SHP77 (cell line): ENCODE data around the gene USP54.

Experiments used
- DNase-seq, 2 experiments: peaks; one replicate each; lab custom pipeline; 2025; lab: John Stamatoyannopoulos, UW

USP54 gene

DNA sequence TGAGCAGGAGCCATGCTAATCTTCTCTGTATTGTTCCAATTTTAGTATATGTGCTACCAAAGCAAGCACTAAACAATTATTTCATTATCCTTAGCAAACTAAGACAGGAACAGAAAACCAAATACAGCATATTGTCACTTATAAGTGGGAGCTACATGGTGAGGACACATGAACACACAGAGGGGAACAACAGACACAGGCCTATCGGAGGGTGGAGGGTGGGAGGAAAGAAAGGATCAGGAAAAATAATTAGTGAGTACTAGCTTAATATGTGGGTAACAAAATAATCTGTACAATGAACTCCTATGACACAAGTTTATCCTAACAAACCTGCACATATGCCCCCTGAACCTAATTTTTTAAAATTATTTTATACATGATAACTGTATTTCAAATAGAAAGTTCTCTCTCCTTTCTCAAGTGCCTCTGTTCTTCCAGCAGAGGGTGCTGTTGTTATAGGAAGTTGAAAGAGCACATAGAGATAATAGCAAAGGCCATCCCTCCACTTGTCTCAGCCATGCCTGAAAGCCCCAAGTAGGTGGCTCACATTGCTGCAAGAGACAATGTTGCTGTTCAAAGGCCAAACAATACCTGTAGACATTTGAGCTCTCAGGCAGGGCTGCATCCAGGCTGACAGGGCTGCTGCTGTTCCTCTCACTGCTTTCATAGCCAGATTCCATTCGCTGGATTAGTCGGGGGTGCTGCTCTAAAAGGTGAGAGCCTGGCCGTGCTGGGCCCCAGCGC is 61.9 kb downstream of the USP54 start:
- DNase-seq: peak; percentile 36

DNA sequence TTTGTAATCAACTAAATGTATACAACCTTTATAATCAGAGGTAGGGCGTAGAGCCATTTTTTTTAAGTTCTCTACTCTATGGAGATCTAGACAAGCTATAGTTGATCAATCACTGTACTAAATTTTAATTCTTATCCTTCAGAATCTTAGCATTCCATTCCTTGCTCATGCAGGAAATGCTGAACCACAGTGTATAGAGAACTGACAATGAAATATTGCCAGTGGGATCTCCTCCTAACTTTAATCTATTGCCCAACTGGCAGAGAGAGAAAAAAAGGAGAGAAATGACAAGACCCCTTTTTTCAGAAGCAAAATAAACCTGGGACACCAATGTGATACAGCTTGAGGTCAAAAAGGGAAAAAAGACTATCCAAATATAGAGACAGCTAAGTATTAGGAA is 68.9 kb downstream of the USP54 start:
- no peak for DNase-seq

DNA sequence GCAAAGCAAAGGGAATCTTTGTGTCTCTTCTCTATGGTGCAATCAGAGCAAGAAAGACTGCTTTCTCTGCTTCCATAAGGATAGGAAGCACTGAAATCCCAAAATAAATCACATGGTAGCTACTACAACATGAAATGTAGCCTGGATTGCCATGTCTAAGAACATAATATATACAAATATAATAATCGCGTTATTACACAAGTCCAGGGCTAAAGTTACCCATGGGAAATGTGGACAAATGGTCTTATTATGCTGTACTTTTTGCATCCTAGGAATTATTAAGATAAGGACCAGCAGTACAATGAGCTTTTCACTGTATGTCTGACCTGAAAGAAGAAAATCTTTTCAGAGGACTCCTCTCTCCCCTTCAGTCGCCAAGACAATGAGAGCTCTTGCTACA is 71.8 kb downstream of the USP54 start:
- no peak for DNase-seq

DNA sequence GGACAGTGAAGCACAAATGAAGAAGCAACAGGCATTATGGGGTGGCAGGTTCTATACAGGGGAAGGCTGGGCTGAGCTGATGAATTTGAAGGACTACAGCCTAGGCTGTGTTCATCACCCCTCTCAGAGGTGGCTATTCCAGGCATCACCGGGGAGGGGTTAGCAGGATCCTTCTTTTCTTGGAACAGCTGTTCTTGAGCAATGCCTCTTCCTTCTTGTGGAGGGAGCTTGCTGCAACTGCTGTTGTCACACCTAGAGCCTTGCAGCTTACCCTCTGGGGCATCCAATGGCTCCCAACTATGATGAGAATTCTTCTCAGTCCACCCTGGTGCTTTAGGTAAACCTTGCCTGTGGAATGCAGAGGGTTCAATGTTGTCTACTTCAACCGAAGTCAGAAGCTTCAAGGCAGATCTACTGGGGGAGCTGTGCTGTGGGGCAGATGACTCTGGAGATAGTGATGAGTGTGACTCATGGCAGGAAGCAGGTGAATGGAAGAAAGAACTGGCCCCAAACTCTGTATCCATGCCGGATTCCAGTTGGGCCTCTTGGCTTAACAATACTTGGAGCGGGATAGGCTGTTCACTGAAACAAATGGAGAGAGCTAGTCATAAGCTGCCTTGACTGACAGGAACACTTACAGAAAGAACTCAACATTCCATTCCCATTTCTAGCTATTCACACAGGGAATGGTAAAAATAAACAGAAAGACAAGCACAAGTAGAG is 73.8 kb downstream of the USP54 start:
- DNase-seq: no peak

DNA sequence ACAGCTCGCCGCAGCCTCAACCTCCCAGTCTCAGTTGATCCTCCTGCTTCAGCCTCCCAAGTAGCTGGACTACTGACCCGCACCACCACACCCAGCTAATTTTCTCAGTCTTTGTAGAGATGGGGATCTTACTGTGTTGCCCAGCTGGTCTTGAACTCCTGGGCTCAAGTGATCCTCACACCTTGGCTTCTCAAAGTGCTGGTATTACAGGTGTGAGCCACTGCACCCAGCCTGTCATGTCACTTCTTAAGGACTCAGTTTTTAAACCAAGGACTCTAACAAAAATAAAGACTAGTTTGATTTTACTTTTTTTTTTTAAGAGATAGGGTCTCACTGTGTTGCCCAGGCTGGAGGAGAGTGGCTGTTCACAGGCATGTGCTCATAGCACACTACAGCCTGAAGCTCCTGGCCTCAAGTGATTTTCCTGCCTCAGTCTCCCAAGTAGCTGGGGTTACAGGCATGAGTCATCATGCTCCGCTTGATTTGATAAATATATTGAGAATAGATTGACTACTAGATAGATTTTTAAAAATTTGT is 78.9 kb downstream of the USP54 start:
- no peak for DNase-seq

DNA sequence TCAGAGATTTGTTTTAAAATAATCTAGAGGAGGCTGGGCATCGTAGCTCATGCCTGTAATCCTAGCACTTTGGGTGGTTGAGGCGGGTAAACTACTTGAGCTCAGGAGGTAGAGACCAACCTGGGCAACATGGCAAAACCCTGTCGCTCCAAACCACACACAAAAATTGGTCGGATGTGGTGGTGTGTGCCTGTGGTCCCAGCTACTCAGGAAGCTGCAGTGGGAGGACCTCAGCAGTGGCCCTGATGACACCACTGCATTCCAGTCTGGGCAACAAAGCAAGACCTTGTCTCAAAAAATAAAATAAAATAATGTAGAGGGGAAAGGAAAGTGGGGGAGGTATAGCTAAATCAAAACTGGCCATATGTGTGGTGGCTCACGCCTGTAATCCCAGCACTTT is 81.4 kb downstream of the USP54 start:
- DNase-seq: no peak

DNA sequence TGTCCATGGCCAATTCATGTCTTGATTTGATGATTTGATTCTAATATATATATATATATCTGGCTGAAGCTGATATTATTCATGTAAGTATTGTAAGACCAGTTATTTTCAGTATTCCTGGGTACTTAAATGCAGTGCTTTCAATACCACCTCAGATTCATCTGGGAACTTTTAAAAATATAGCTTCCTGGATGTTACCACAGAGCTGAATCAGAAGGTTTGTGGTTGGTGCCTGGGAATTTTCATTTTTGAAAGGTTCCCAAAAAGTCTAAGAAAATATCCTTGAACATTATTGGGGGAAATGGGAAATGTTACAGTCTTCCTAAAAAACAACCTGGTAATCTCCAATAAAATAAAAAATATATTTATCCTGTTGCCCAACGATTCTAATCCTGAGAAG is 84.7 kb downstream of the USP54 start:
- DNase-seq: no peak

DNA sequence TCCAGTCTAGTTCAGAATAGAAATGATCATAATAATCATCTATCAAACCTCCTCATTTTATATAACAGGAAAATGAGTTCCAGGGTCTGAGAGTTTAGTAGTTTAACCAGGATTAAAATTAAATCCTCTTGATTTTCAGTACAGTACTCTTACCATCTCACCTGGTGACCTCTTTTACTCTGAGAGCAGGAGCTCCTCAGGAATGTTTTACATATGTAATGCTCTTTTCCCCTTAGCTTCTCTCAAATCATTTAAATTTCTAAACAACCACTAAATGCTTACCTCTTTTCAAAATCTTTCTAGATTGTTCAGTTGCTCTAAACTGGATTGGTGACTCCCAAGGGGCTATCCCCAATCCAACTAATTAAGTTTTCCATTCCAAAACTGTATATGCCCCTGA is 85.1 kb downstream of the USP54 start:
- no peak for DNase-seq

DNA sequence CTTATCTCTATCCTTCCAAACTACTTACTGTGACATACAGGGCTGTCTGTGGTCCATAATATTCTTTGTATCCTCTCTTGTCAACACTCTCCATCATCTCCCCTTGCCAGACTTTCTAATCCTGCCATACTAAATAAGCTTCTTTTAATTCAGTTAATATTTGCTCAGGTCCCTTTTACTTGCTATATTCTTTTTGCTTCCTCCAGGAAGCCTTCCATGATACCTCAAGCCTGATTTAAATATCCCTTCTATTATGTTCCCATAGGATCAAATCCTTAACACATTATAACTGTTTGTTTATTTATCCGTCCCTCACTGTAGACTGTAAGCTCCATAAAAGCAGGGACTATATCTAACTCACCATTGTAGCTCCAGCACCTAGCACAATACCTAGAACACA is 88.1 kb downstream of the USP54 start:
- no peak for DNase-seq

DNA sequence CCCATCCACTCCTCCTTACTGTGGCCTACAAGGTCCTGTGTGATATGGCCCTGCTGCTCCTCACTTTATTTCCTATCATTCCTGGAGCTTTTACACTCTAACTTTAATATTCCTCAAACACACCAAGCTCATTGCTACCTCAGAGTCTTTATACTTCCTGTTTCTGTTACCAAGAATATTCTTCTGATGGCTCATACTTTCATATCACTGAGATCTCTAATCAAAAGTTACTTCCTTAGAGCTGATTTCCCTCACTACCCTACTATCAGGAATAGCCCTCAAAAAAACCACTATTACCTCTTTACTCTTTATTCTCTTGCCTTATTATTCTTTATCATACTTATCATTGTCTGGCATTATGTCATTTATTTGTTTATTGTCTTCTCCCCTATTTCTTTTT is 89.5 kb downstream of the USP54 start:
- no peak for DNase-seq

DNA sequence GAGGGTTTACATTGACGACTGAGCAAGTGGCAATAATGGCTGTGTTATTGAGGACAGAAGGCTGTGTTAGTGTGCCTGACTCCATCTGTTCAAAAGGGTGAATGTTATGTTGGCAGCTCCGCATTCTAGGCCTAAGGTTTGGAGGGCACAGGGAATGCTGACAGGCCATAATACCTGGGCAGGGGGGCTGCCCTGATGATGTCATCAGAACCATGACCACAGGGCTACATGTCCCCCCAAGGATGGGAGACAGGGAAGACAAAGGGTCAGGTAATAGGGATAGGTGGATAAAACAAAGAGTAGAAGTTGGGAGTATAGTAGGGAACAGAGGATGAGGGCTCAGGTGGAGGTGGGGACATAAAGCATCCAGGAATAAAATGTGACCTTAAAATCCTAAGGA is 93.5 kb downstream of the USP54 start:
- no peak for DNase-seq

DNA sequence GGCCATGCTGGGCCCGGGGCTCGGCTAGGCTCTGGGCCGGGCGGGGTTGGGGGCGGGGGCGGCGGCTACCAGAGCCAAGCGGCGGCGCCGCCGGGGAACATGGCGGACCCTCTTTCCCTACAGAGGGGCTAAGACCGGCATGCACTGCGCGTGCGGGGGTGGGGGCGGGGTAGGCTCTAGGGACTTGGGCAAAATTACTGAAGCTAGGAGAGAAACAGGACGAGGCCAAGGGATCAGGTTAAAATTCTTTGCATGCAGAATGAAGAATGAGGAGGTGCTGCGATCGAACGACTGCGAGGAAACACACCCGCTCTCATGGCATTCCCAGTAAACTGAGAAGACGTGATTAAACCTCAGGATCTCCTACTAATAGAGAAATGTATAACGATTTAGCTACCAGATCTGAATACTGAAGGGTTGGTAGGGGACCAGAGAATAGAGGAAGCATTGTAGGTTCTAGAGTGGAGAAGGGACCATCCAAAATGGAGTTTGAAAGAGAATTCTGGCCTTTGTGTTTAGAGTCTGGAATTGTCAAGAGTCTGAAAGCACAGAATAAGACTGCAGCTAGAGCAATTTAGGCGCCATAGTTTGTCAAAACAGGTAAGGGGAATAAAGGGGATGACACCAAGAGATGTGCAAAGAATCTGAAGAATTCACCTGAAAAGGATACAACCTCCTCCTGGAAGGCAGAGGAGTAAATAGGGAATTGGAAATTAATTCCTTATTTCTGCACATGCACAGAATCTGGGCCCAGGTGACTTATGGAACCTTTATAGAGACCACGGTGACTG is 95.1 kb downstream of the USP54 start, which contains the start of gene PPP3CB:
TSS of gene PPP3CB (minus strand) at position 141 of the 791 bp plus-strand sequence. CDS start at position 6, 135 bp downstream.
- peak; percentile 80 to 82 for DNase-seq

DNA sequence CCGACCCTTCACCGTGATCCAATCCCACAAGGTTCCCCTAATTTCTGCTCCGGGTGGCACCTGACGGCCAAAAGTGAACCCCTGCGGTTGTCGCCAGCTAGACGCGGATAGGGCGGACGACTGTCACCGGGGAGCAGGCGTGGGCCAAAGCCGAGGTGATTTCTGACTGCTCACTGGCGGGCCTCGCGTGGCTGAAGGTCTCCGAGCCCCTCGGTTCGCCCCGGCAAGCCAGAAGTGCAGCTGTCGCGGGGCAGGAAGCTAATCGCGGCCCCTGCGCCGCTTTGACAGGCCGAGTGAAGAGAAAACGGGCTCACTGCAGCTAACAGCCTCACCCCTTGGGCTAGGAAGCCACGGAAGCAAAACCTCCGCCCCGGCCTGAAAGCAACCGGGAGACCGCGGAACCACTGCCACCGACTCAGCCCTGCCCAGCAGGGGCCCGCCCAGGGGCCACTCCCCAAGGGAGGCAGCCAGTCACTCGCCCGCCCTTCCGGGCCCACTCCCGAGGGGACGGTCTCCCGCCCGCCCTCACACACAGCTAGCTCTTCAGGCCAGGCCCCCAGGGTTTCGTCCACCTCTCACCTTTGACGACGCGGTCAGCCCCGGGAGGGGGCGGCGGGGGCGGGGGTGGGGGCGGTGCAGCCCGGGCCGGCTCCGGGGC is 95.8 kb downstream of the USP54 start:
- peak; percentile 45 to 57 for DNase-seq

DNA sequence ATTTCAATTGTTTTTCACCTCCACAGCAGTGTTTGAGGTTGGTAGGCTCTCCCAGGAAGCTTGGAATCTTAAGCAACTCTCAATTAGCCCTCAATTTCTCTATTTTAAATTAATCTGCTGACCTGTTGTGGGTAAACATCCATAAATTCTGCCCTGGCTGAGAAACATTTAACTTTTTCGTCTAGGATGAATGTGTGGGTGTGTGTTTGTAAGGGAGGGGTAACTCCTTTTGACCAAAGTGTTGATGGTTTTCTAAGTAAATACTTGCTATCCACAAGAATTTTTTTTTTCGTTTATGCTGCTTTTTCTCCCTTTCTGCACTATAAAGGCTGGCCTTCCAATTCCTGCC is 96.3 kb downstream of the USP54 start:
- no peak for DNase-seq

DNA sequence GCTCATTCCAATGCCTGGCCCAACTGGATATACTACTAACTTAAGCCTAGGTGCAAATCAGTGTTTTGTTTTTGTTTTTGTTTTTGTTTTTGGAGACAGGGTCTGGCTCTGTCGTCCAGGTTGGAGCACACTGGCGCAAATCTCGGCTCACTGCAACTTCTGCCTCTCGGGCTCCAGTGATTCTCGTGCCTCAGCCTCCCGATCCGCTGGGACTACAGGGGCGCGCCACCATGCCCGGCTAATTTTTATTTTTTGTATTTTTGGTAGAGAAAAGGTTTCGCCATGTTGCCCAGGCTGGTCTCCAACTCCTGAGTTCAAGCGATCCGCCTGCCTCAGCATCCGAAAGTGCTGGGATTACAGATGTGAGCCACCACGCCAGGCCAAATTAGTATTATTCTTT is 96.9 kb downstream of the USP54 start:
- no peak for DNase-seq

DNA sequence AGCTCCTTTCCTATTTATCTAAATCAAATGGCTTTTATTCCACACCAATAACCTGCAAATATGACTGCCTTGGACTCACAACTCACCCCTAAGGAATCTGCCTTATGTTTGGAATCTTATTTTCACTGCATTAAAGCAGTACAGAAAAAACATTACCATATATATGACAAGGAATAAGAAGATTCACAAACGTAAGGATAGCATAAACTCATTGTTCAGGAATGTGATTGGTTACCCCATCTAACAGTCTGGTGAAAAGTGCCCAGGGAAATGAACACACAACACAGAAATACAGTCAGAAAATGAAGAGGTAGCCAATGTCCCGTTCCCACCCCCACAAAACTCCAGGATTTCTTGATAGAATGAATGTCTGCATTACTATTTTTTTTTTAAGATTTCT is 97.4 kb downstream of the USP54 start:
- no peak for DNase-seq

DNA sequence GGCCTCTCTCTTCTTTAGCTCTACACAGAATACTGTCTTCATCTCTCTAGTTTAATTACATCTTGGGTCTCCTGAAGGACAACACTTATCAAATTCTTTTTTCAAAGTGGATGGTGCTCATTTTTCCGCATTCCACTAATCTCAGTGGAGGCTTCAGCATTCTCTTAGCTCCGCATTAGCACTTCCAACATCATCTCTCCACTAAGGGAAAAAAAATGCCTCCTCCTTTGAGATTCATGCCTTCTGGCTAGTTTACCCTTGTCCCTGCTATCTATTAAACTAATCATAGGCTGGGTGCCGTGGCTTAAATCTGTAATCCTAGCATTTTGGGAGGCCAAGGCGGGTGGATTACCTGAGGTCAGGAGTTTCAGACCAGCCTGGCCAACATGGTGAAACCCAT is 104.5 kb downstream of the USP54 start:
- DNase-seq: no peak

DNA sequence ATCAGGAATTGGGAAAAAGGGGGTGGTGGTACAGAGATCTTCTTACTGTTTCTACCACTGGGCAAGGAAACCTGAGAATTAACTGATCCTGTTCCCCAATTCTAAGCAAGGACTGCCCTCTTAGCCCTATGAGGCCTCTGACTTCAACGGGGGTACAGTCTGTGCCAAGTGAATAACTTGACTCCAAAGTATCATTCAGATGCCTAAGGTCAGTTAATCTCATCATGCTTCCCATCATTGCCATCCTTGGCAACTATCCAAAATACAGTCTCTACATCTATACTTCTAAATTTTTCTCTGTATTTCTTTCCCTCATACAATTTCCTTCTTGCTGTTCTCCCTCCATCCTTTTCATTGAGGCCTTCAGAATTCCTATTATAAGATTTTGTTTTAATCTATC is 105.8 kb downstream of the USP54 start:
- no peak for DNase-seq

DNA sequence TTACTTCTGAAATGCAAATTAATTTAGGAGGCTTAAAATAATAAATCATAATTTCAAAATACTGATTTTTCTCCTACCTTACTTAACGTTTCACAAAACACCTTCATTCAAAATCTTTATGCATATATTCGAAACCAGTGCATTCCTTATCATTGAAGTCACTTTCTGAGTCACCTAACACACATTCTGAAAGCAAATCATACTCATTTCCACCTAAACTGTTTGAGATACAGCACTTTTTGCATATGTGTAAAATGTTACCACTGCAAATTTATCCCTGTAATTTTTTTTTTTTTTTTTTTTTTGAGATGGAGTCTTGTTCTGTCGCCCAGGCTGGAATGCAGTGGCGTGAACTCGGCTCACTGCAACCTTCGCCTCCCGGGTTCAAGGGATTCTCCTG is 111.0 kb downstream of the USP54 start:
- no peak for DNase-seq

DNA sequence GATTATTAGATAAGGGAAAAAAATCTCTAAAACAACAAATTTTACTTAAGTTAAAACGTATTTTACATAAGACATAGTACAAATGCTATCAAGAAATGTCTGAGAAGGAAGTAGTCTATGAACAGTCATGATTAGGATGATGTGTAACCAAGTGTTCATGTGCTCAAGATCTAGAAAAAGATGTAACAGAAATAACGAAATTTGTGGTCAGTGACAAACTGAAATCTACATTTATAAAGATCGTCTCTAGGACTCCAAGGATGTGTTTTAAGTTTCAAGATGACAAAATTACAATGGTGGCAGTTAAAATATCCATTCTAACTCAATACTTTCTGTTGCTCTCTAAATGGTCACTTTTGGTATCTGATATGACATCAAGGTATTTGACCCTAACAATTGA is 112.5 kb downstream of the USP54 start:
- no peak for DNase-seq

DNA sequence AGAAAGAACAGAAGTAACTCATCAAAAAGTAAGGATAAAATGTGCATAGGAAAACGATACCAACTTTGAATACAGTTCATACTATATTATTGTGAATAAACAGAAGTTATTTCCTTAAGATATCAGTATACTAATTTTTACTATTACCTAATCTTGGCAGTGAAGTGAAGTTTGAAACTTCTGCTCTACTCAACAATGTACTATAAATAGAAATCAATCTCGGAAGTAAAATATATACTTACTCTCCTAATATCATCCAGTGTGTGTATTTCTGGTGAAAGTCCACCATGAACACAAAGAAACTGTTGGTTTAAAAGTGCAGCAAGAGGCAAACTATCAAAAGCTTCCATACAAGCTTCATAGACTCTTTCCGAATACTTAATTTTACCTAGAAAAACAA is 119.9 kb downstream of the USP54 start:
- DNase-seq: no peak

DNA sequence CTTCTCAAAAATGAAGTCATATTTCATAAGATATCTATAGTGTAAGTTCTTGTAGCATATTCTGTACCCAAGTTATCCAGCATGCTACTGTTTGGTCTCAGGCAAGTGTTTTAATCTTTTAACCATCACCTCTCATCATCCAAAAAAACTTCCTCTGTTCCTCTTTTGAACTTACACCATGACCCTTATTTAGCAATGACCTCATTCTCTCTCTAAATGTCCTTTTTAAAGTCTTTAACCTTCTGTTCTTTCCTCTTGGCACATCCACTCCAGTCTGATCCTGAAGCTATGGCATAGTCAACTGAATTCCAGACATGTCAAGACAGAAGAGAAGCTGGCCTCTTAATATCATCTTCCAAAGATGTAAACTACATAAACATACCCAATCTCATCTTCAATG is 121.6 kb downstream of the USP54 start:
- DNase-seq: no peak
